GM19240 (cell line): ENCODE measurements around the gene IFI27L1.
A peak's percentile ranks its signal among the peaks of the same experiment; 100 is the strongest.

Source experiments
- DNase-seq: peaks from one replicate; pipeline ENCODE4 v3.0.0; 2011; ENCODE audit warnings: low spot score; ENCODE audit not compliant: insufficient read length

IFI27L1 gene

GRCh38 chr14:94129758-94130414 lies 48.8 kb downstream of the IFI27L1 start:
- DNase-seq: no peak

- DNase-seq: no peak
These were observed 51.3 kb downstream of the IFI27L1 start for GRCh38 chr14:94132285-94132887.

GRCh38 chr14:94135476-94135875 lies 54.4 kb downstream of the IFI27L1 start:
- no peak for DNase-seq

- peak; percentile 74 for DNase-seq
These were observed 55.6 kb downstream of the IFI27L1 start for GRCh38 chr14:94136575-94137331.

- DNase-seq: no peak
These were observed 57.1 kb downstream of the IFI27L1 start for GRCh38 chr14:94138251-94138650.

- DNase-seq: no peak
These were observed 57.9 kb downstream of the IFI27L1 start for GRCh38 chr14:94139006-94139405.

GRCh38 chr14:94139421-94139820 lies 58.3 kb downstream of the IFI27L1 start:
- no peak for DNase-seq

GRCh38 chr14:94142247-94142646 lies 61.1 kb downstream of the IFI27L1 start:
- DNase-seq: no peak

GRCh38 chr14:94142836-94143235 lies 61.7 kb downstream of the IFI27L1 start:
- DNase-seq: no peak

- no peak for DNase-seq
These were observed 62.1 kb downstream of the IFI27L1 start for GRCh38 chr14:94143239-94143638.

GRCh38 chr14:94143711-94144110 lies 62.6 kb downstream of the IFI27L1 start:
- no peak for DNase-seq

- no peak for DNase-seq
These were observed 63.7 kb downstream of the IFI27L1 start for GRCh38 chr14:94144765-94145164.

- DNase-seq: no peak
These were observed 64.9 kb downstream of the IFI27L1 start for GRCh38 chr14:94145902-94146527.
